Measurements from ENCODE around the gene OXA1L. TPM values are rescaled to one million over a fixed set of nuclear protein-coding genes. Genes with fewer than 3 reads are reported as not detected.
"Not testable (repeated sequence)": the region's sequence is repeated elsewhere in the genome, so short reads cannot be mapped to it uniquely, and the experiment has no call there.

Gene OXA1L
- total RNA-seq, 1 experiment from 2014 or later: 71.3 TPM

GRCh38 chr14:22776215-22776614 is 9.7 kb downstream of the OXA1L start:
- no peak; the same call in 1 of the 2 replicates for ATAC-seq

DNA sequence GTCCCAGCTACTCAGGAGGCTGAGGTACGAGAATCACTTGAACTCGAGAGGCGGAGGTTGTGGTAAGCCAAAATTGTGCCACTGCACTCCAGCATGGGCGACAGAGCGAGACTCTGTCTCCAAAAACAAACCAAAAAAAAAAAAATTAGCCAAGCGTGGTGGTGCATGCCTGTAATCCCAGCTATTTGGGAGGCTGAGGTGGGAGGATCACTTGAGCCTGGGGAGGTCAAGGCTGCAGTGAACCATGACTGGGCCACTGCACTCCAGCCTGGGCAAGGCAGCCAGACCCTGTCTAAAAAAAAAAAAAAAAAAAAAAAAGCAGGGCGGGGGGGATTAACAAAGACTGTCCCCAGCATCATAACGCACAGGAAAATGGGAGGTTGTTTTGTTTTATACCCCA is 10.4 kb downstream of the OXA1L start:
- in situ Hi-C loops (cut with HindIII; ENCODE audit: low pct_unique_long_range_greater_than_20kb, low sequenced_read_pairs); BruUV-seq (replicated peaks); intact Hi-C loops (cut with micrococcal nuclease; ENCODE audit: unreplicated experiment): not testable (repeated sequence)

More at GRCh38 chr14:22776215-22776614, 9.7 kb downstream of the OXA1L start:
- TF ChIP-seq SIN3A (IDR thresholded peaks at IDR 0.05; ENCODE audit: borderline replicate concordance, insufficient read depth, low read depth, low read length) (no peak), TCF7L2 (IDR thresholded peaks at IDR 0.05; ENCODE audit: low read depth, low read length) (no peak), CTCF (IDR thresholded peaks at IDR 0.05) (no peak), POLR2AphosphoS5 (IDR thresholded peaks at IDR 0.05; ENCODE audit: low read depth, low read length) (no peak)
- TF ChIP-seq, protein P1, sequence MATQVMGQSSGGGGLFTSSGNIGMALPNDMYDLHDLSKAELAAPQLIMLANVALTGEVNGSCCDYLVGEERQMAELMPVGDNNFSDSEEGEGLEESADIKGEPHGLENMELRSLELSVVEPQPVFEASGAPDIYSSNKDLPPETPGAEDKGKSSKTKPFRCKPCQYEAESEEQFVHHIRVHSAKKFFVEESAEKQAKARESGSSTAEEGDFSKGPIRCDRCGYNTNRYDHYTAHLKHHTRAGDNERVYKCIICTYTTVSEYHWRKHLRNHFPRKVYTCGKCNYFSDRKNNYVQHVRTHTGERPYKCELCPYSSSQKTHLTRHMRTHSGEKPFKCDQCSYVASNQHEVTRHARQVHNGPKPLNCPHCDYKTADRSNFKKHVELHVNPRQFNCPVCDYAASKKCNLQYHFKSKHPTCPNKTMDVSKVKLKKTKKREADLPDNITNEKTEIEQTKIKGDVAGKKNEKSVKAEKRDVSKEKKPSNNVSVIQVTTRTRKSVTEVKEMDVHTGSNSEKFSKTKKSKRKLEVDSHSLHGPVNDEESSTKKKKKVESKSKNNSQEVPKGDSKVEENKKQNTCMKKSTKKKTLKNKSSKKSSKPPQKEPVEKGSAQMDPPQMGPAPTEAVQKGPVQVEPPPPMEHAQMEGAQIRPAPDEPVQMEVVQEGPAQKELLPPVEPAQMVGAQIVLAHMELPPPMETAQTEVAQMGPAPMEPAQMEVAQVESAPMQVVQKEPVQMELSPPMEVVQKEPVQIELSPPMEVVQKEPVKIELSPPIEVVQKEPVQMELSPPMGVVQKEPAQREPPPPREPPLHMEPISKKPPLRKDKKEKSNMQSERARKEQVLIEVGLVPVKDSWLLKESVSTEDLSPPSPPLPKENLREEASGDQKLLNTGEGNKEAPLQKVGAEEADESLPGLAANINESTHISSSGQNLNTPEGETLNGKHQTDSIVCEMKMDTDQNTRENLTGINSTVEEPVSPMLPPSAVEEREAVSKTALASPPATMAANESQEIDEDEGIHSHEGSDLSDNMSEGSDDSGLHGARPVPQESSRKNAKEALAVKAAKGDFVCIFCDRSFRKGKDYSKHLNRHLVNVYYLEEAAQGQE (IDR thresholded peaks at IDR 0.05; ENCODE audit: insufficient read depth in 1 of 2, low read depth in 2 of 2, low read length in 1 of 2): no peak
- no peak for DNase-seq (ENCODE audit: low read depth, low spot score)
- no peaks in the 10 kb centered on the region for H3K4me1 ChIP-seq (ENCODE audit: control insufficient read depth, insufficient read depth, low read length)
- ChIA-PET POLR2A (no interaction called here), CTCF (no interaction called here)
- BruUV-seq (replicated peaks): no TSS peak
- no peaks in the 10 kb centered on the region for H3K27me3 ChIP-seq (ENCODE audit: control insufficient read depth, insufficient read depth, low read length)
- H3K9me3 ChIP-seq (ENCODE audit: control insufficient read depth, insufficient read depth, low read depth, low read length): no peaks in the 10 kb centered on the region
- peaks cover 3% of the 10 kb centered on the region; the same call in 1 of the 2 replicates for H3K36me3 ChIP-seq (ENCODE audit: control insufficient read depth, insufficient read depth, low read length)
- H3K27ac ChIP-seq (ENCODE audit: low read length): no peak overlapping the region
- in situ Hi-C loops (cut with HindIII; ENCODE audit: low pct_unique_long_range_greater_than_20kb, low sequenced_read_pairs) (no loop called here), intact Hi-C loops (cut with micrococcal nuclease; ENCODE audit: unreplicated experiment) (no loop called here)
- no peak overlapping the region for H3K4me3 ChIP-seq (ENCODE audit: low read depth in 2 of 2, low read length in 2 of 2)

DNA sequence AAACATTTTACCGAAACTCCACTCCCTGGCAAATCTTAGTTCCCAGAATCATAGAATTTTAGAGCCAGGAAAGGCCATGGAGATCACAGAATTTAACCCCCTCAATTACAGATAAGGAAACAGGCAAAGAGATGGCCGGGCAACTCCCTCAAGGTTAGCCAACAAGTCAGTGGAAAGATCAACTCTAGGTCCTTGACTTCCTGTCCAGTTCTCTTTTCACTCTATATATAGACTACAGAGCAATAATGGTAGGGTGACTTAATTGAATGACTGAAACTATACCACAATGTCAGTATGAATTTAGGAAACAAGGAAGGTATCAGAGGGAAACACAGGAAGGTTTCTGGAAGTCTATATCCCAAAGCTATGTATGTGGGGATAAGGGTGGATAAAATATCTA is 11.6 kb downstream of the OXA1L start:
- H3K27ac ChIP-seq (ENCODE audit: low read length): no peak overlapping the region
- no peaks in the 10 kb centered on the region for H3K4me1 ChIP-seq (ENCODE audit: control insufficient read depth, insufficient read depth, low read length)
- ChIA-PET CTCF (no interaction called here), POLR2A (no interaction called here)
- no peak for TF ChIP-seq CTCF (IDR thresholded peaks at IDR 0.05)
- TF ChIP-seq TCF7L2 (IDR thresholded peaks at IDR 0.05; ENCODE audit: low read depth, low read length): no peak
- TF ChIP-seq, protein P1 (IDR thresholded peaks at IDR 0.05; ENCODE audit: insufficient read depth in 1 of 2, low read depth in 2 of 2, low read length in 1 of 2): no peak
- TF ChIP-seq POLR2AphosphoS5 (IDR thresholded peaks at IDR 0.05; ENCODE audit: low read depth, low read length): no peak
- TF ChIP-seq SIN3A (IDR thresholded peaks at IDR 0.05; ENCODE audit: borderline replicate concordance, insufficient read depth, low read depth, low read length): no peak
- ATAC-seq (no peak), DNase-seq (ENCODE audit: low read depth, low spot score) (no peak)
- no peaks in the 10 kb centered on the region for H3K9me3 ChIP-seq (ENCODE audit: control insufficient read depth, insufficient read depth, low read depth, low read length)
- no peaks in the 10 kb centered on the region for H3K27me3 ChIP-seq (ENCODE audit: control insufficient read depth, insufficient read depth, low read length)
- in situ Hi-C loops (cut with HindIII; ENCODE audit: low pct_unique_long_range_greater_than_20kb, low sequenced_read_pairs): no loop called here
- no peak overlapping the region for H3K4me3 ChIP-seq (ENCODE audit: low read depth in 2 of 2, low read length in 2 of 2)
- H3K36me3 ChIP-seq (ENCODE audit: control insufficient read depth, insufficient read depth, low read length): no peaks in the 10 kb centered on the region
- BruUV-seq (replicated peaks): no TSS peak
- intact Hi-C loops (cut with micrococcal nuclease; ENCODE audit: unreplicated experiment): no loop called here

More for the DNA sequence above, 10.4 kb downstream of the OXA1L start:
- H3K27me3 ChIP-seq (ENCODE audit: control insufficient read depth, insufficient read depth, low read length); H3K27ac ChIP-seq (ENCODE audit: low read length); H3K4me1 ChIP-seq (ENCODE audit: control insufficient read depth, insufficient read depth, low read length); H3K36me3 ChIP-seq (ENCODE audit: control insufficient read depth, insufficient read depth, low read length); ATAC-seq; H3K4me3 ChIP-seq (ENCODE audit: low read depth in 2 of 2, low read length in 2 of 2); CTCF ChIA-PET; POLR2A ChIA-PET; H3K9me3 ChIP-seq (ENCODE audit: control insufficient read depth, insufficient read depth, low read depth, low read length); DNase-seq (ENCODE audit: low read depth, low spot score): not testable (repeated sequence)

All from Panc1 (cell line).